Stimulated activated CD4-positive, alpha-beta T cell treated with anti-CD3 and anti-CD28 coated beads, Interleukin-4, amount 100 ng/mL, for 1 hour (primary cell): ENCODE measurements around the gene ZMYND8.
"Not testable (repeated sequence)": the region's sequence is repeated elsewhere in the genome, so short reads cannot be mapped to it uniquely, and the experiment has no call there.

ENCODE experiments used
- DNase-seq: peaks from one replicate; pipeline ENCODE4 v3.0.0-alpha.2; 2020

The ZMYND8 gene

GRCh38 chr20:47282864-47283263 is 73.6 kb downstream of the ZMYND8 start:
- no peak for DNase-seq

GRCh38 chr20:47281376-47281775 is 75.1 kb downstream of the ZMYND8 start:
- DNase-seq, result no peak

DNA sequence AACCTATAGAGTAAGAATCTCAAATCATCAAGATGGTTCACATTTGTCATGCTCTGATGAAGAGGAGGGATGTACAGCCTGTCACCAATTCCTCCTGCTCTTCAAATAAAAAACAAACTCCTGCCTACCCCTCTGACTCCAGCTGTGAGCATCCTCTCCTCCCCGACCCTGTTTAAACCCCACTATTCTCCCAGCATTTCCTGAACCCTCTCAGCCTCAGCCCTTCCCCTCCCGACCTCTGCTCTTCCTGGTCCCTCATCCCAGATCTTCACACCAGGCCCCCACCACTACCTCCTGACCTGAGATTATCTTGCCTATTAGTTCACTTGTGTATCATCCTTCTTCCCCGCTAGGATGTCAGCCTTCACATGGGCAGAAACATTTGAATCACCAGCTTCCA is 75.8 kb downstream of the ZMYND8 start:
- no peak for DNase-seq

- DNase-seq, result no peak
Measured at GRCh38 chr20:47280228-47280627, 76.3 kb downstream of the ZMYND8 start.

DNA sequence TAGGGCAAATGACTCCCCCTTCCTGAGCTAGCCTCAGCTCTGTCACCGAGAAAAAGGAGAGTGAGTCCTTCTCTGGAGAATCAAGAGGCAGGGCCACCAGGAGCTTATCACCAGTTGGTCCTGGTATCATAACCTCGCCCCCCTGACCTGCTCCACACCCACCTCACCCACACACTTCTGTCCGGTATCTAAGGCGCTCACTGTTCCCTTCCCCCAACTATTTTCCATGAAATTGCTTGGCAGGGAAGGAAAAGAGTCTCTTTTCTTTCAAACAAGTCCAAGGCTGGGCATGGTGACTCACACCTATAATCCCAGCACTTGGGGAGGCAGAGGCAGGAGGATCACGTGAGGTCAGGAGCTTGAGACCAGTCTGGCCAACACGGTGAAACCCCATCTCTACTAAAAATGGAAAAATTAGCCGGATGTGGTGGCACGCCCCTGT is 77.6 kb downstream of the ZMYND8 start:
- DNase-seq, result no peak

DNA sequence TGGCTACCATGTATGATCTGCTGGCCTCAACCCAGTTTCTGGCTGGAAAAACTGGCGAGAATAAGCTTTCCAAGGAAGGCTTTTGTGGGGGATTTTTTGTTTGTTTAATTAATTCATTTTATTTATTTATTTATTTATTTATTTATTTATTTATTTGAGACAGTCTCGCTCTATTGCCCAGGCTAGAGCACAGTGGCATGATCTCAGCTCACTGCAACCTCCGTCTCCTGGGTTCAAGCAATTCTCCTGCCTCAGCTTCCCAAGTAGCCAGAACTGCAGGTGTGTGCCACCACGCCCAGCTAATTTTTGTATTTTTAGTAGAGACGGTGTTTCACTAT is 79.0 kb downstream of the ZMYND8 start:
- DNase-seq, result not testable (repeated sequence)

GRCh38 chr20:47276851-47277534 is 79.5 kb downstream of the ZMYND8 start:
- no peak for DNase-seq

DNA sequence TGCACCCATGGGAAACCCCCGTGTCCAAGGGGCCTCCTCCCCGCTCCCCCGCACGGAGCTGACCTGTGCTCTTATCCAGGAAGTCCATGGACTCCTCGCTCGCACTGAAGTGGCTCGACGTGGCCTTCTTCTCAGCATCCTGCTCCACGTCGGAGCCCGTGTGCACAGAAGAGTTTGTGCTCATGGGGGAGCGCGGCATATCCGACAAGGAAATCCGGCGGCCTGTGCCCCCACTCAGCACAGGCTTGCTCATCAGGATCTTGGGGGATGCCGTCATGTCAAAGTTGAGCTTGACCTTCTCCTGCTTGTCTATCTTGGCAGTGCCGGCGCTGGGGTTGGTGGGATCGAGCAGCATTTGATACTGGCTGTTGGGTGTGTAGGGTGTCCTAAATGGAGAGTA is 80.2 kb downstream of the ZMYND8 start:
- no peak for DNase-seq

DNA sequence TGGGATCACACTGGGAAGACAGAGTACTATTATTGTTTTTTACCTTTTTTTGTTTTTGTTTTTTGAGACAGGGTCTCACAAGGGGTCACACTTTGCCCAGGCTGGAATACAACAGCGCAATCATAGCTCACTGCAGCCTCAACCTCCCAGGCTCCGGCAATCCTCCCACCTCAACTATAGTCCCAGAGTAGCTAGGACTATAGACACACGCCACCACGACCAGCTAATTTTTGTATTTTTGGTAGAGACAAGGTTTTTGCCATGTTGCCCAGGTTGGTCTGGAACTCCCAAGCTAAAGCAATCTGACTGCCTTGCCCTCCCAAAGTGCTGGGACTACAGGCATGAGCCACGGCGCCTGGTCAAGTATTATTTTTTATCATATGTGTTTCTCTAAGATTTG is 81.0 kb downstream of the ZMYND8 start:
- no peak for DNase-seq

DNA sequence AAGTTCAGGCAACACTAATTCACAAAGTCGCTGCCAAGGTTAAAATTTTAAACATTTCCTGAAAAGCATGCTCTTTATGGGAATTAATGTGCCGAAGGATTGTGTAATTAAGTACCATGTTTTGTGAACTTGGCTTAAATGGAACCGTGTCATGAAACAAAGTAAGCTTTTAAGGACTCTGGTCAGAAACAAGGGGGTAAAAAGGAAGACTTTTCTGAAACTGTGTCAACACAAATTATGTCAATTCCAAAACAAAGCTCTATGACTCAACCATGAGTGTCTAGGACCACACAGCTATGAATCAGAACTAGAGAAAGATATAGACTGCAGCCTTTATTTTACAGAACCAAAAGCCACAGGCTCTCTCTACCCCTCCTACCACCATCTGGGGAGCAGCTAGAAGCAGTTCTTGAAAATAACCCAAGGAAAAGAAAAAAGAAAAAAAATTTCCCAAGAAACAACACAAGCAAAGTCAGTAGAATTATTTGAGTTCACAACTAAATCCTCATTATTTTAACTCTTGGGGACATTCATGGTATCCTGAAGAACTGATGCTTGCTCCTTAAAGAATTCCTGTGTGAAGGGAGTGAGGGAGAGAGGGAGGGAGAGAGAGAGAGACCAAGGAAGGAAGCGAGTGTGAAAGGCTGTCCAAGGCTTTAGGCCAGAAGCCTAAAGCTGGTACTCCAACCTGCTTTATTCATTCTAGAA is 81.9 kb downstream of the ZMYND8 start:
- DNase-seq, result peak; percentile 13

GRCh38 chr20:47273591-47274235 is 82.8 kb downstream of the ZMYND8 start:
- DNase-seq, result no peak

- DNase-seq, result peak; percentile 16
Measured at GRCh38 chr20:47272893-47273590, 83.5 kb downstream of the ZMYND8 start.

GRCh38 chr20:47271046-47271615 is 85.4 kb downstream of the ZMYND8 start:
- DNase-seq, result no peak

- no peak for DNase-seq
Measured at GRCh38 chr20:47269309-47270165, 87.0 kb downstream of the ZMYND8 start.

DNA sequence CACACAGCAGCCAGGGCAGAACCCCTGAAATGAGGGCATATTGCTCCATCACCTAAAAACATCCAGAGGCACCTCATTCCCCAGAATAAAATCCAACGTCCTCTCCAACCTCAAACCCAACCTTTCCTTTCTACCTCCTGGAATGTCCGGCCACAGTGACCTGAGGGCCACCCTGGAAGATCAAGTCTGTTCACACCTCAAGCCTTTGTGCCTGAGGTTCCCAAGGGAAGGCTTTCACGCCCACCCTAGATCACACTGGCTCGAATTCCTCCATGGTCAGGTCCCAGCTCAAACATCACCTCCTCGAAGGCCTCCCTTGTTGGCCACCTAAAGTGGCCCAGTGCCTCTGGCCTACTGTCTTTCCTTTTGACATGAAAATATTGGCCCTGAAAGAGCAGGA is 88.9 kb downstream of the ZMYND8 start:
- no peak for DNase-seq

DNA sequence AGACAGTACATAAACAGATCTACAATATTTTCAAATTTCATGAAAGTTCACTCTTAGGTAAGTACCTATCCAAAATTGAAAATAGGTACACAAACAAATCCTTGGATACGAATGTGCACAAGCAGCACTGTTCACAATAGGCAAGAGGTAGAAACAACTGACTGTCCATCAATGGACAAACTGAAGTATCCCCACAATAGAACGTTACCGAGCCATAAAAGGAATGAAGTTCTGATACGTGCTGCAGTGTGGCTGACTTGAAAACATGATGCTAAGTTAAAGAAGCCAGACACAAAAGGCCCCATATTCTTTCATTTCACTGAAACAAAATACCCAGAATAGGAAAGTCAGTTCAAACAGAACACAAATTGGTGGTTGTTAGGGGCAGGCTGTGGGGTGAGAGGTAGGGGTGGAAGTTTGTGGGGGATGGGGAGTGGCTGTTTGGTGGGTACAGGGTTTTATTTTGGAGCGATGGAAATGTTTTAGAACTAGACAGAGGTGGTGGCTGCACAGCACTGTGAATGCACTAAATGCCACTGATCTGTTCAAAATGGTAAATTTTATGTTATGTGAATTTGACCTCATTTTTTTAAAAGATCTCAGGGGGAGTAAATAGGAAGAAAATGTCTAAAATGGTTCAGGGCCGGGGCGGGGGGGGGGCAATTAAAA is 89.5 kb downstream of the ZMYND8 start:
- DNase-seq, result no peak

- DNase-seq, result no peak
Measured at GRCh38 chr20:47265984-47266383, 90.5 kb downstream of the ZMYND8 start.

GRCh38 chr20:47265214-47265613 is 91.3 kb downstream of the ZMYND8 start:
- no peak for DNase-seq

- not testable (repeated sequence) for DNase-seq
Measured at GRCh38 chr20:47264137-47264769, 92.2 kb downstream of the ZMYND8 start.

- DNase-seq, result no peak
Measured at GRCh38 chr20:47263465-47264084, 92.9 kb downstream of the ZMYND8 start.

DNA sequence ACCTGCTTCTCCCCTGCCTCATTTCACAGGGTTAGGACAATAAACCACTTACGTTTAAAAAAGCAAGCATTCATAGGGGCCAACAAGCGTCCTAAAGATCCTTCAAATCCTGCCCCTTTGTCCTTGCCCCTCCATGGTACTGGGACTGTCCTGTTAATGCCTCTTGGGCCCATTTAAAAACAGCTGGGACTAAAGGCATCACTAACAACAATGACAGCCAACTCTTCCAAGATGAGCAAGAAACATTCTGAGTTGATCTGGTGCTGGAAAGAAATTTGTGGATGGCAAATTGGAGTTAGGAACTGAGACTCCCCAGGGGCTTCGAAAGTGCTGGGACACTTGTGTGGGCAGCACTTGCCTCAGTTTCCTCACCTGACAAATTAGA is 93.4 kb downstream of the ZMYND8 start:
- DNase-seq, result no peak
